Daoy (cell line): ENCODE results near the gene BBX. TPM values are rescaled to one million over a fixed set of nuclear protein-coding genes. Genes with fewer than 3 reads are reported as not detected.

ENCODE experiments used
- DNase-seq: peaks from one replicate; pipeline ENCODE4 v3.0.0-alpha.2; 2015; ENCODE audit warnings: low read depth
- total RNA-seq: library from RNA; depleted of rRNA; stranded (reverse); fragments of >200 nt; shearing (Covaris generic); gene quantifications from 2 replicates; pipeline ENCODE4 v1.2.3, GENCODE V29; 2014; rRNA removed

Gene BBX
- total RNA-seq, 1 experiment from 2014 or later = 38.7 TPM

GRCh38 chr3:107842940-107843339 lies 320.2 kb downstream of the BBX start:
- no peak for DNase-seq

GRCh38 chr3:107845380-107846278 lies 322.9 kb downstream of the BBX start:
- DNase-seq = no peak

GRCh38 chr3:107846279-107846852 lies 323.6 kb downstream of the BBX start:
- DNase-seq = peak; percentile 74

- DNase-seq = no peak
Observed at GRCh38 chr3:107847791-107848190, 325.0 kb downstream of the BBX start.

GRCh38 chr3:107848351-107848915 lies 325.7 kb downstream of the BBX start:
- no peak for DNase-seq

GRCh38 chr3:107850681-107851080 lies 327.9 kb downstream of the BBX start:
- no peak for DNase-seq

GRCh38 chr3:107853821-107854220 lies 331.1 kb downstream of the BBX start:
- no peak for DNase-seq

- no peak for DNase-seq
Observed at GRCh38 chr3:107854733-107855132, 332.0 kb downstream of the BBX start.

GRCh38 chr3:107855710-107856109 lies 332.9 kb downstream of the BBX start:
- peak; percentile 43 for DNase-seq

- no peak for DNase-seq
Observed at GRCh38 chr3:107857854-107858253, 335.1 kb downstream of the BBX start.

- no peak for DNase-seq
Observed at GRCh38 chr3:107858876-107859275, 336.1 kb downstream of the BBX start.

Other genes starting within 250 kb of the BBX start
- gene CCDC54, start 145.5 kb upstream of the BBX start, total RNA-seq = not detected in 2 replicates